ENCODE data around the gene NOL4L.

DNA sequence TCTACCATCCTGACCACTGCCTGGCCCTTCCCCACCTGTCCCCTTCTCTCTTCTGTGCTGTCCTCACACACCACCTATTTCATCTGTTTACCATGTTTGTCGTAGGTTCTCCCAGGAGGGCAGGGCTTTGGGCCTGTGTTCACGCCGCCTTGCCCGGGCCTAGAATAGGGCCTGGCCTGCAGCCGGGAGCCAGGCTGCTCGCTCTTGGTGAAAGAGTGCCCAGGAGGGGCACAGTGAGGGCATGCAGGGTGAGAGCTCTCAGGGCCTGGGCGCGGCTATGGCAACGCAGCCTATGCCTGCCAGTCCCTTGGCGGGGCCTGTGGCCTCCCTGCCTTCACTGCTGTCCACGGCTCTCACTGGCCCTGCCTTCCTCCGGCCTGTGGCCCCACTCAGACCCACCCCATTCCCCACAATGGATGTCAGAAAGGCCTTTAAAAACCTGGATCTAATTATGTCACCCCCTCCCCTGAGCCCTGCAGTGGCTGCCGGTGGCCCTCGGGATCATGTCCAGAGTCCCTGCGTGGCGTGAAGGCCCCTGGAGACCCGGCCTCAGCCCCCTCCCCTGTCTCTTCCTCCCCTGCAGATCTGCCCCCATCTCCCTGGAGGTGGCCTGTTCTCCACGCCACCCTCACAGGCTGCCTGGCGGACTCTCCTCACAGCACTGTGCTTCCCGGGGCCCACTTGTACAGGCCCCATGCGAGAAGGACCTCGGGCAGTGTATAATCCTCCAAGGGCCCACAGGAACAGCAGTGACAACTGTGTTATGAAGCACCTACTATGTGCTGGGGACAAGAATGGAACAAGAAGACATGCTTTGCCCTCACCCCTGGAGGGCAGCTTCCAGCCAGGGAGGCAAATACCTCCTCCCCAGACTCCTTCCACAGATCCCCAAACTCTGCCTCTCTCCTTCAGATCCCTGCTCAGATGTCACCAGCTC, 22.9 kb upstream of the NOL4L start:
- TF ChIP-seq CTCF (IDR thresholded peaks at IDR 0.05): no peak
- TF ChIP-seq EP300 (IDR thresholded peaks at IDR 0.05; ENCODE audit: low read depth): no peak
- no peak for TF ChIP-seq POLR2AphosphoS5 (IDR thresholded peaks at IDR 0.05)
- no peak for TF ChIP-seq POLR2A (IDR thresholded peaks at IDR 0.05)
